GM12864 (cell line): Measurements from ENCODE around the gene AKR1B15.
A peak's percentile ranks its signal among the peaks of the same experiment; 100 is the strongest.

Source experiments
- DNase-seq: peaks from one replicate; pipeline ENCODE4 v3.0.0-alpha.2; 2011; ENCODE audit warnings: low read depth
- H3K4me3 ChIP-seq: 2 replicates; pipeline ENCODE4 v1.5.1; 2011; ENCODE audit warnings: mild to moderate bottlenecking, low read depth, low read length, control low read depth
- TF ChIP-seq, protein P1 (sequence below): IDR thresholded peaks from 2 replicates; pipeline ENCODE4 v1.5.1; 2011; ENCODE audit warnings: low read depth, mild to moderate bottlenecking, moderate library complexity, low read length, control low read depth, inconsistent platforms; ENCODE audit errors: missing control alignments

AKR1B15 gene

DNA sequence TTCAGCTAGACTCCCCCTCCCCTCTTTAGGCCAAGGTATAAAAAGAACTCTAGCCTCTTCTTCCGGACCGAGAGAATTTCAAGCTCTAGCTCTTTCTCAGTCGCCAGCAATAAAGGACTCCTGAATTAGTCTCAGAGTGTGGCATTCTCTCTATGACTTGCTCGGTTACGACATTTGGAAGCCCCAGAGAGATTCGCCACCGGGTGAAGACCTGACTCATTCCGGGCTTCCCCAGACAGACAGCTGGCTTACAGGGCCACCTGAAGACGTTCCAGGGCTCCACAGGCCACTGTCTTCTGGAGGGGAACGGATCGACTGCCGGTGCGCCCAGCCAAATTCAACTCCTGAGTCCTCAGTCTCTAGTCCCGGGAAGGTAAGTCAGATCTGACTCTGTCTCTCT, at the start of gene AKR1B15:
TSS of gene AKR1B15 (plus strand) at position 234 of the 400 bp plus-strand sequence. CDS start 15,510 bp downstream, outside the sequence.
- DNase-seq, result peak; percentile 59
- TF ChIP-seq, protein P1, sequence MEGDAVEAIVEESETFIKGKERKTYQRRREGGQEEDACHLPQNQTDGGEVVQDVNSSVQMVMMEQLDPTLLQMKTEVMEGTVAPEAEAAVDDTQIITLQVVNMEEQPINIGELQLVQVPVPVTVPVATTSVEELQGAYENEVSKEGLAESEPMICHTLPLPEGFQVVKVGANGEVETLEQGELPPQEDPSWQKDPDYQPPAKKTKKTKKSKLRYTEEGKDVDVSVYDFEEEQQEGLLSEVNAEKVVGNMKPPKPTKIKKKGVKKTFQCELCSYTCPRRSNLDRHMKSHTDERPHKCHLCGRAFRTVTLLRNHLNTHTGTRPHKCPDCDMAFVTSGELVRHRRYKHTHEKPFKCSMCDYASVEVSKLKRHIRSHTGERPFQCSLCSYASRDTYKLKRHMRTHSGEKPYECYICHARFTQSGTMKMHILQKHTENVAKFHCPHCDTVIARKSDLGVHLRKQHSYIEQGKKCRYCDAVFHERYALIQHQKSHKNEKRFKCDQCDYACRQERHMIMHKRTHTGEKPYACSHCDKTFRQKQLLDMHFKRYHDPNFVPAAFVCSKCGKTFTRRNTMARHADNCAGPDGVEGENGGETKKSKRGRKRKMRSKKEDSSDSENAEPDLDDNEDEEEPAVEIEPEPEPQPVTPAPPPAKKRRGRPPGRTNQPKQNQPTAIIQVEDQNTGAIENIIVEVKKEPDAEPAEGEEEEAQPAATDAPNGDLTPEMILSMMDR, result no peak
- H3K4me3 ChIP-seq, result no peak within 1 kb of the TSS

DNA sequence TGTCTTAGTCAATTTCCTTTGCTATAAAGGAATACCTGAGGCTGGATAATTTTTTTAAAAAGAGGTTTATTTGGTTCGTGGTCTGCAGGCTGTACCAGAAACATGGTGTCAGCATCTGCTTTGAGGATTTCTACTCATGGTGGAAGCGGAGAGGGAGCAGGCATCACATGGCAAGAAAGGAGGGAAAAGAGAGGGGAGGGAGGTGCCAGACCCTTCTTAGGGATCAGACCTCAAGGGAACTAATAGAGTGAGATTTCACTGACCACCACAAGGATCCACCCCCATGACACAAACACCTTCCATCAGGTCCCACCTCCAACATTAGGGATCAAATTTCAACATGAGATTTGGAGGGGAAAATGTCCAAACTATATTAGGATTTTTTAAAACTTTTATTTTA, 48.5 kb upstream of the AKR1B15 start:
- no peak overlapping the region for H3K4me3 ChIP-seq
- TF ChIP-seq, protein P1, result no peak
- DNase-seq, result no peak

DNA sequence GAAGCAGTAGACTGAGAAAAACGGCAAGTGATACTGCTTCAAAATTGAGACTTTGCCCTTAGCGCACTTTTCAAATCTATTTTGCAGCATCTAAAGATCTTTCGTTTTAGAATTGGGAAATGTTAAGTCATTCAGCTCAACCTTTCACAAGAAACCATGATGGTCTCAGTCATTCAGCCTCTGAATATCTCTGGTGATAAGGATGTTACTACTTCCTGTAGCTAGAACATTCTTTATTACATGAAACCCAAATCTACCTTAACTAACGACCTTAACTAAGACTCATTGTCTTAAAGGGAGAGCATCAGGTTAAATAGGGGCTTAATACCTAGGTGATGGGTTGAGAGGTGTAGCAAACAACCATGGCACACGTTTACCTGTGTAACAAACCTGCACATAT, 47.9 kb upstream of the AKR1B15 start:
- TF ChIP-seq, protein P1, result no peak
- DNase-seq, result no peak
- H3K4me3 ChIP-seq, result no peak overlapping the region

DNA sequence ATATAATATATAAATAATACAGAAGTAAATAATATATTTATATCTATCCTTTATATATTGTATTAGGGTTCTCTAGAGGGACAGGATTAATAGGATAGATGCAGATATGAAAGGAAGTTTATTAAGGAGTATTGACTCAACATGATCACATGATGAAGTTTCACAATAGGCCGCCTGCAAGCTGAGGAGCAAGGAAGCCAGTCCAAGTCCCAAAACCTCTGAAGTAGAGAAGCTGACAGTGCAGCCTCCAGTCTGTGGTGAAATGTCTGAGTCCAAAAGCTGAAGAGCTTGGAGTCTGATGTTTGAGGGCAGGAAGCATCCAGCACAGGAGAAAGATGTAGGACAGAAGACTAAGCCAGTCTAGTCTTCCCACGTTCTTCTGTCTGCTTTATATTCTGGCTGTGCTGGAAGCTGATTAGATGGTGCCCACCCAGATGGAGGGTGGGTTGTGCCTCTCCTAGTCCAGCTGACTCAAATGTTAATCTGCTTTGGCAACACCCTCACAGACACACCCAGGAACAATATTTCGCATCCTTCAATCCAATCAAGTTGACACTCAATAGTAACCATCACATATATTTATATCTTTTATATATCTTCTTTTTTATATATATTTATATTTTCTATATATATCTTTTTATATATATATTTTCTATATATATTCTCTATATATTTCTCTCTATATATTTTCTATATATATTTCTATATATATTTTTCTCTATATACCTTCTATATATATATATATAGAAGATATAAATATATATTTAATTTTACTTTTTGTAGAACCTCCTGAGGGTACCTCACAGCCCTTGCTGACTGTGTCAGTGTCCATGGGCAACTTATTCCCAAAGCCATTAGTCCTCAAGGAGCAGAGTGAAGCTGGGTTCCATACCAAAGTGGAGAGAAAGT, 46.2 kb upstream of the AKR1B15 start:
- TF ChIP-seq, protein P1, result no peak
- DNase-seq, result no peak
- no peak overlapping the region for H3K4me3 ChIP-seq

DNA sequence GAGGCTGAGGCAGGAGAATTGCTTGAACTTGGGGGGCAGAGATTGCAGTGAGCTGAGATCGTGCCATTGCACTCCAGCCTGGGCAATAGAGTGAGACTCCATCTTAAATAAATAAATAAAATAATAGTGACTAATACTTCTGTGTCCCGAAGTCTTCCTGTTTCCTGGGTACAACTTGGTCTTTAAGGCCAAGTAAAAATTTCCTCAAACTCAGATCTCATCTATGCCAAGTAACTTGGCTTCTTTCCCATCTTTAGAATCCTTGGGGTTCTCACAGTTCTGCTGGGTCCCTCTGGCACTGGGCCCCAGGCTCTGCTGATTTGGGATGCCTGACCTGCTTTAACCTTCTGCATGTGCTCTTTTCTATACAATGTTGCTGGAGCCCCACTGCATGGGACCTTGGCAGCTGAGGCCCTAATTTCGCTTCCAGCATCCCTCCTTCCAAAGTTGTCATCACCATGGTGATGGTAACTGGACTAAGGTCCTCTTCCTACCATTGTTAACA, 44.2 kb upstream of the AKR1B15 start:
- no peak overlapping the region for H3K4me3 ChIP-seq
- DNase-seq, result no peak
- TF ChIP-seq, protein P1, result no peak

DNA sequence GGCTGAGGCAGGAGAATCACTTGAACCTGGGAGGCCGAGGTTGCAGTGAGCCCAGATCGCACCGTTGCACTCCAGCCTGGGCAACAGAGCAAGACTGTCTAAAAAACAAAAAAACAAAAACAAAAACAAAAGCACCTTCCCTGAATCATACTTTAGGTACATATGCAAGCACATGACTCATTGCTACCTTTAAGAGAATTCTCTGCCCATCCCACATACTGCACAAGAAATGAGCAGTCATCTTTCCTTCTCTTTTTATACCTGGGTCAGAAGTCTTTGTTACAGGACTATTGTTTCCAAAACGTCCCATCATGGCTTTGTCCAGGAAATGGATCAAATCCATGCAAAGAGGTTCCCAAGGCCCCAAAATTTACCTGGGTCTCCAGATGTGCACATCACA, 43.1 kb upstream of the AKR1B15 start:
- TF ChIP-seq, protein P1, result no peak
- no peak overlapping the region for H3K4me3 ChIP-seq
- DNase-seq, result no peak
